HG02642 (cell line): ENCODE data around the gene R3HDM2.
"Not testable (repeated sequence)": the region's sequence is repeated elsewhere in the genome, so short reads cannot be mapped to it uniquely, and the experiment has no call there.

Experiments used
- ATAC-seq: cut with Tn5 transposase; IDR thresholded peaks from one replicate; pipeline ENCODE4 v1.9.1; 2021; ENCODE audit warnings: mild to moderate bottlenecking; ENCODE audit not compliant: unreplicated experiment, poor library complexity

The R3HDM2 gene

GRCh38 chr12:57388425-57388824 lies 42.4 kb downstream of the R3HDM2 start:
- ATAC-seq = no peak

GRCh38 chr12:57386187-57386720 lies 44.6 kb downstream of the R3HDM2 start:
- ATAC-seq = no peak

- no peak for ATAC-seq
These were observed 45.3 kb downstream of the R3HDM2 start for GRCh38 chr12:57385586-57385985.

- no peak for ATAC-seq
These were observed 46.4 kb downstream of the R3HDM2 start for GRCh38 chr12:57384478-57384877.

- ATAC-seq = no peak
These were observed 49.1 kb downstream of the R3HDM2 start for GRCh38 chr12:57381693-57382220.

- no peak for ATAC-seq
These were observed 50.5 kb downstream of the R3HDM2 start for GRCh38 chr12:57380300-57380699.

GRCh38 chr12:57377103-57377840 lies 53.6 kb downstream of the R3HDM2 start:
- ATAC-seq = no peak

GRCh38 chr12:57372233-57372632 lies 58.6 kb downstream of the R3HDM2 start:
- ATAC-seq = no peak

GRCh38 chr12:57370696-57371095 lies 60.1 kb downstream of the R3HDM2 start:
- ATAC-seq = no peak

- no peak for ATAC-seq
These were observed 60.8 kb downstream of the R3HDM2 start for GRCh38 chr12:57370072-57370471.

- ATAC-seq = no peak
These were observed 61.6 kb downstream of the R3HDM2 start for GRCh38 chr12:57369202-57369601.

- ATAC-seq = no peak
These were observed 62.3 kb downstream of the R3HDM2 start for GRCh38 chr12:57368349-57369095.

GRCh38 chr12:57367121-57367520 lies 63.7 kb downstream of the R3HDM2 start:
- ATAC-seq = no peak

- no peak for ATAC-seq
These were observed 64.5 kb downstream of the R3HDM2 start for GRCh38 chr12:57366315-57366714.

- ATAC-seq = not testable (repeated sequence)
These were observed 66.7 kb downstream of the R3HDM2 start for GRCh38 chr12:57364156-57364555.

- ATAC-seq = no peak
These were observed 70.4 kb downstream of the R3HDM2 start for GRCh38 chr12:57360468-57360867.

GRCh38 chr12:57358646-57359045 lies 72.2 kb downstream of the R3HDM2 start:
- ATAC-seq = no peak

GRCh38 chr12:57355734-57356133 lies 75.1 kb downstream of the R3HDM2 start:
- ATAC-seq = no peak

GRCh38 chr12:57352166-57352565 lies 78.7 kb downstream of the R3HDM2 start:
- no peak for ATAC-seq

- no peak for ATAC-seq
These were observed 83.6 kb downstream of the R3HDM2 start for GRCh38 chr12:57347284-57347683.

- ATAC-seq = no peak
These were observed 87.0 kb downstream of the R3HDM2 start for GRCh38 chr12:57343703-57344378.
